ENCODE results near the gene BCL11B. TPM values are rescaled to one million over a fixed set of nuclear protein-coding genes. Genes with fewer than 3 reads are reported as not detected.
A peak's percentile ranks its signal among the peaks of the same experiment; 100 is the strongest.
"Not testable (repeated sequence)": the region's sequence is repeated elsewhere in the genome, so short reads cannot be mapped to it uniquely, and the experiment has no call there.

Gene BCL11B
- polyA plus RNA-seq, 3 donors from 2014 or later, result 0.75 to 3.1 (median 1.0) TPM

DNA sequence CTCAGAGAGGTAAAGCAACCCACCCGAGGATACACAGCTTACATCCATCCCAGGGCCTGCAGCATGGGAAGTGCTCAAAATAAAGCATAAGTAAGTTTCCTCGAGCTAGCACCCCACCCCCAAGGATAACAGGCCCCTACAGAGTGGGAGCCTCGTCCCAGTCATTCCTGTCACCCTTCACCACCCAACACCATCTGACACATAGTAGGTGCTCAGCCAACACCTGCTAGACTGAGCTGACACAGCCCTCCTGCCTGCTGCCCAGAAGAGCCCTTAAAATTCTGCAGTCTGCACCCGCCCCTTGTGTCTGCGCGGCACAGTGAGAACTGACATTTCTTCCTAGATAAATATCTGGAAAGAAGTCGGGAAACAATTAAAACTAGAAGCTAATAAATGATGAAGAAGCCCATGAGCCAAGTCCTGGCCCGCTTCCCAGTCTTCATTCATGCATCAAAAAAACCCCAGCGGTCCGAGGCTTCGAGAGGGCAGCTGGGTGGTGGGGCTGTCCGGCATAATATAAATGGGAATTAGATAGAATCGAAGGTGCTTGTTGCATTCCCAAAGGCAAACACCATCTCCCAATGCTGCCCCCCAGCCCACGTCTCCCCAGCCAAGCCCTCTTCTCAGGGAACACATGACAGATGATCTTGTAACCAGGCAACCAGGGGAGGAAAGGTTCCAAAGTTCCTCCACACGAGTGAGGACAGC is 76.2 kb downstream of the BCL11B start:
- Mint-ChIP-seq H3K27ac (peak overlapping the region in 3 of 6 donors; percentile 7 to 27 (median 7)), H3K4me1 (peaks cover 89 to 96% of the 10 kb centered on the region in 2 donors), H3K4me3 (no peak overlapping the region), H3K9me3 (no peaks in the 10 kb centered on the region), H3K27me3 (ENCODE audit: low read depth in 3 of 3) (peaks cover 0 to 7% (median 2%) of the 10 kb centered on the region in 3 donors), H3K36me3 (peaks cover 0 to 5% (median 0%) of the 10 kb centered on the region in 3 donors)
- no peak for DNase-seq

DNA sequence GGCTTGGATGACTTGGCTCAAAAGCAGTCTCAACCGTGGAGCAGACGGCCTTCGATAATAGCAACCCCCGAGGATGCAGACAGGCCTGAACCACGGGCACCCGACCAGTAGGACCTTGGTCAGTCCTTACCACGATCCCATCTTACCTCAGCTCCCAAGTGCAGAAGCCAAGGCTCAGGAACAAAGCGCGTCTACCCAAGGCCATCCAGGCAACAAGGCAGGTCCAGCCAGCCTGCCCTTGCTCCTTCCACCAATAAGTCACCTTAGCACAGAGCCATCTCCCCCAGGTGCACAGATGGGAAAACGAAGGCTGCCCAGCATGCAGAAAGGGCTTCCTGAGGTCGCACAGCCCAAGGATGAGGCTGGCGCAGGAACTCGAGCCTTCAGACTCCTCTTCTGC is 77.3 kb downstream of the BCL11B start:
- Mint-ChIP-seq H3K27me3 (ENCODE audit: low read depth in 3 of 3) (peaks cover 0 to 7% (median 2%) of the 10 kb centered on the region in 3 donors), H3K36me3 (peaks cover 0 to 5% (median 0%) of the 10 kb centered on the region in 3 donors), H3K4me3 (no peak overlapping the region), H3K9me3 (no peaks in the 10 kb centered on the region), H3K4me1 (peaks cover 92 to 99% of the 10 kb centered on the region in 2 donors), H3K27ac (peak overlapping the region in 1 of 6 donors; percentile 65)
- no peak for DNase-seq

DNA sequence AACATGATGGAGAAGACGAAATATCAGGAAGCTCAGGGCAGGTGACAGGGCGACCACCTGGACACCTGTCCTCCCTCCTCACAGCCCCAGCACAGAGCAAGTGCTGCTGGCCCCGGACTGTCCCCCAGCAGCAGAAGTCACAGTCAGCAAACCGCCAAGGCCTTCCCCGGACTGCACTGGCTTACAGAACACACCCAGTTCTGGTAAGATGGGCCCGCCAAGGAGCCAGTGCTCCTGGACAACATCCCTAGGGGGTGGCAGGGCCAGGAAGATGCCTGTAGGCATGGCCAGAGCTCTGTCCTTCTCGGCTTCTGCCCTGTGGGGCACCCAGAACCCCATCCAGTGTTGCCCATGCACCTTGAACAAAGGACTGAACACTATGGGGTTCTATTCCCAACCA is 77.9 kb downstream of the BCL11B start:
- no peak for DNase-seq
- Mint-ChIP-seq H3K4me1 (peaks cover 92 to 99% of the 10 kb centered on the region in 2 donors), H3K27ac (peak overlapping the region in 3 of 6 donors; percentile 64 to 73 (median 65)), H3K27me3 (ENCODE audit: low read depth in 3 of 3) (peaks cover 0 to 7% (median 2%) of the 10 kb centered on the region in 3 donors), H3K36me3 (peaks cover 0 to 5% (median 0%) of the 10 kb centered on the region in 3 donors), H3K9me3 (no peaks in the 10 kb centered on the region), H3K4me3 (peak overlapping the region in 1 of 5 donors; percentile 90)

DNA sequence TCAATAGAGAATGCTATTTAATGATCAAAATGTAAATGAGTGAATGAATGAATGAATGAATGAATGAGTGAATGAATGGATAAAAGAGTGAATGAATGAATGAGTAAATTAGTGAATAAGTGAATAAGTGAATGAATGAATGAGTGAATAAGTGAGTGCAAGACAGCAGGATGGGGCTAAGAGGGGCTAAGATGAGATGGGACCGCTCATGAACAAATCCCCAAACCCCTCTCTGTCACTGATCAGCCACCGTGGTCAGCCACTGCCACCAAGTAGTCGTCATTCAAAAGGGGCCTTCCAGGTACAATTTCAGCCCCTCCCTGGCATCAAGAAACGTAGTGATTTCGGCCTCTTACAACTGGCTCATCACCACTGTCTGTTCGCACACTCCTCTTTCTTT is 79.2 kb downstream of the BCL11B start:
- no peak for DNase-seq
- H3K27me3 Mint-ChIP-seq (ENCODE audit: low read depth in 3 of 3), result peaks cover 0 to 7% (median 2%) of the 10 kb centered on the region in 3 donors
- peaks cover 94 to 97% of the 10 kb centered on the region in 2 donors for H3K4me1 Mint-ChIP-seq
- H3K36me3 Mint-ChIP-seq, result no peaks in the 10 kb centered on the region
- H3K4me3 Mint-ChIP-seq, result peak overlapping the region in 4 of 5 donors; percentile 78 to 90 (median 78)
- no peaks in the 10 kb centered on the region for H3K9me3 Mint-ChIP-seq
- peak overlapping the region; percentile 50 to 93 (median 80) for H3K27ac Mint-ChIP-seq

DNA sequence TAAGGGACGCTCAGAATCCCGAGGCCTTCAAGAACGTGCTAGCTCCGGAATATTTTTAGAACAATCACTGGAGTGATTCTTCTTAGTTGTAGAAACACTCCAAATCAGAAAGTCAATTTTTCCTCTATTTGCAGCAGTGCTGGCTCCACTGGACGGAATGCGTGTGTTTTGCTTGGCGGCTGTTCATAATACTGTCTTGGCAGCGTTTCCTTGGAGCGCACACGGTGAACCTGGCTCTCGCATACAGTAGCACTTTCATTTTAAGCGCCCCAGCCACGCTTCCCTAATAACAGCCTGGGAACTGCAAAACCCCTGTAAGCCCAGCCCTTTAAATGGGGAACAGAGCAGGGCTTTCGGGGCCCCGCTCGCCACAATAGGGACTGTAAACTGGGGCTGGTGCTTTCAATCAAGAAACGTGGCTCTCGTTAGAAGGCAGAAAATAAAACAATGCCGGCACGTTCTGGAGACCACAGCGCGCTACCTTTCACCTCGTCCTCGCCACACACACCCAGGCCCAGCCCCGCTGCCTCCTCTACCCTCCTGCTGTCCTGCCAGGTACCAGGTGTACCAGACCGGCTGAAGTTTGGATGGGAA is 79.9 kb downstream of the BCL11B start:
- Mint-ChIP-seq H3K4me3 (peak overlapping the region; percentile 76 to 90 (median 78)), H3K9me3 (no peaks in the 10 kb centered on the region), H3K4me1 (peaks cover 95 to 97% of the 10 kb centered on the region in 2 donors), H3K36me3 (no peaks in the 10 kb centered on the region), H3K27ac (peak overlapping the region; percentile 50 to 93 (median 82)), H3K27me3 (ENCODE audit: low read depth in 3 of 3) (peaks cover 0 to 7% (median 2%) of the 10 kb centered on the region in 3 donors)
- DNase-seq, result no peak

DNA sequence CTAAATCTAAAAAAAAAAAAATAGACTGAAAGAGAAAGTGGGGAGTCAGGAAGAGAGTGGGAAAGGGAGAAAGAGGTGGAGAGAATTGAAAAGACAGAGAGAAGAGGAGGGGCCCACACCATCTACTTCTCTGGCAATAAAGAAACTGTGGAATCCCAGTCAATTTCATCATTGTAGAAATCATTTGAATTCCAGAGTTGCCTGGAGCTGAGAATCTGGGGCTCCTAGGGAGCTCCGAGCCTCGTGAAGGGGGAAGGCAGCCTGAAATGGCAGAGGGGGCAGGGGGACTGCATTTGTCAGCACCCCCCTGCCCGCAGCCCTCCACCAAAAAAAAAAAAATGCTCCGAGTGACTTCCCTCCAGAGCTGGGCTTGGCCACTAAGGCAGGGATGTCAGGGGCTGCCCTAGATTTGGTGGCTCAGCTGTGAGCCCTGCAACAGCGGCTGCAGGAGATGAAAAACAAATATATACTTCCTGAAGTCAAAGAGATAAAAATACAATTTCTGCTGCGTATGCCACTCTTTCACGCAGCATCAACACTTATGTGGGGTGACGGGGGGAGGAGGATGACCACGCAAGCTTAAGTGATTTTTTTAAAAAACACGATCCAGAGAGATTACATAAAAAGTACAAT is 80.5 kb downstream of the BCL11B start:
- no peaks in the 10 kb centered on the region for H3K36me3 Mint-ChIP-seq
- peaks cover 96 to 98% of the 10 kb centered on the region in 2 donors for H3K4me1 Mint-ChIP-seq

DNA sequence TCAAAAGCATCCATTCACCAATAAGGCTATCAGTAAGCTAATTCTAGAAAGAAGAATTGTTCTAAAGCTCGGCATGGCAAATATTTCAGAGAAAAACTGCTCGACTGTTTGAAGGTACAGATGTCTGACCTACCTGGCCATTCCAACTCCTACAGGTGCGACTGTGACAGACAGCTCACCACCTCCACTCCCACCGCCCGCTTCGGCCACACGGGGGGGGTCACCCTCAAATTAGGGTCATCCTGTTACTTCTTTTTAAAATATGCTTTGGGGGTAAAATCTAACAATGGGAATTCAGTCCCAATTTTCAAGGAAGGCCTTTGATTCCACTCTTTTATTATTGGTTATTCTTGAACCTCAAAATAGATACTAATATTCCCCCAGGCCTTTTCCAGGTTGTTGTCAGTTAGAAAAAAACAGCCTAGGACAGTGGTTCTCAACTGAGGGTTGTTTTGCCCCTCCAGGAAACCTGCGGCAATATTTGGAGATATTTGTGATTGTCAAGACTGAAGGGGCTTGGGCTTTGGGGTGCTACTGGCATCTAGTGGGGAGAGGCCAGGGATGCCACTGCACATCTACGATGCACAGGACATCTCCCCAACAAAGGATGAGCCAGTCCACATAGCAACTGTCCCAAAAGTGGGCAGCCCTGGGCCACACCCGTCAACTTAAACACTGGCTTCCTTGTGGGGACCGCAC is 81.2 kb downstream of the BCL11B start:
- no peaks in the 10 kb centered on the region for H3K9me3 Mint-ChIP-seq
- no peak for DNase-seq
- H3K4me3 Mint-ChIP-seq, result peak overlapping the region; percentile 76 to 90 (median 78)
- H3K27me3 Mint-ChIP-seq (ENCODE audit: low read depth in 3 of 3), result peaks cover 2 to 4% (median 2%) of the 10 kb centered on the region in 3 donors
- no peaks in the 10 kb centered on the region for H3K36me3 Mint-ChIP-seq
- peaks cover 96 to 98% of the 10 kb centered on the region in 2 donors for H3K4me1 Mint-ChIP-seq
- H3K27ac Mint-ChIP-seq, result peak overlapping the region; percentile 45 to 85 (median 78)

More for the DNA sequence above, 80.5 kb downstream of the BCL11B start:
- Mint-ChIP-seq H3K27me3 (ENCODE audit: low read depth in 3 of 3) (peaks cover 2 to 4% (median 2%) of the 10 kb centered on the region in 3 donors), H3K9me3 (no peaks in the 10 kb centered on the region), H3K27ac (peak overlapping the region; percentile 50 to 93 (median 85)), H3K4me3 (peak overlapping the region; percentile 76 to 90 (median 78))
- peak in 2 of 3 donors; percentile 6 to 21 for DNase-seq

DNA sequence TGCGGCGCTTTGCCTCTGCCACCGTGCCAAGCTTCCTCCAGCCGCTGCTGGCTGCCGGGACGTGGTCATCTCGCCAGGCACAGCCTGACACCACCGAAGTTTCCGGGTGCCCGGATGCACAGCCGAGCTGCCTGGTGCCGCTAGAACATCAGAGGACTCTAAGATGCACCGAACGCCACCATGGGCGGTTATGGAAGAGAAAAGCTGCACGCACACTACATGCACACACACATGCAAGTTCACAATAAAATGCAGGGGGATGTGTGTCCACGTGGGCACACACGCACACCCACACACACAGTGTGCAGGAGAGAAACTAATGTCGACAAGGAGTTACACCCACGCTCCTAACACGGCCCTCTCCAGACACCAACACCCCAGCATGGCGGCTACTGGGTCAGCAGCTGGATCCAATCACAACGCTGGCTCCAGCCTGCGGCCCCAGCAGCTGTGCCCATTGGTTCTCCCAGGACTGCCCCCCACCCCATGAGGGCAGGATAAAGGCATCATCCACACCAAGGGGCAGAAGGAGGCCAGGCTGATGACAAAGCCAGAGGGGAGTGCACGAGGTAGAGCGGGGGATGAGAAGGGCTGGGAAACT is 82.7 kb downstream of the BCL11B start:
- peak overlapping the region in 3 of 5 donors; percentile 7 to 53 (median 29) for H3K4me3 Mint-ChIP-seq
- no peak for DNase-seq
- no peaks in the 10 kb centered on the region for H3K36me3 Mint-ChIP-seq
- peak overlapping the region; percentile 10 to 57 (median 43) for H3K27ac Mint-ChIP-seq
- no peaks in the 10 kb centered on the region for H3K9me3 Mint-ChIP-seq
- H3K4me1 Mint-ChIP-seq, result peaks cover 95 to 98% of the 10 kb centered on the region in 2 donors
- peaks cover 2% of the 10 kb centered on the region in 3 donors for H3K27me3 Mint-ChIP-seq (ENCODE audit: low read depth in 3 of 3)

DNA sequence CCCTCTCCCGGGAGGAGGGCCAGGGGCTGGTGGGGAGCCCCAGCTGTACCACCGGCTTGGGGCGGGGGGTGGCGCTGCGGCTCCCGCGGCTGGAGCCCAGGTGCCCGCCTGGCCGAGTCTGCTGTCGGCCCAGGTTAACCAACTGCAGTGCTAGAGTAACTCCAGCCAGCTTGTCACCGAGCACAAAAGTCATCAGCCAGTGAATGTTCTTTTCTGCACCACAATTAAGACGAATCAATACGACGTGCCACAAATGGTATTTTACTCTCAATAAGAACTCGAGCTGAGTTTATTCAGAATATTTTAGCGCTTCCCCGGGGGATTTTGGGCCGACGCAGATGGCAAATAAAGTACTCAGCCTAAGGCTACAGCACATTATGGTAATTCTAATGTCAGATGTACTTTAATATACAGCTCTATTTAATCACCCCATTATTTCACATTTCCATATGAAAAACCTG is 83.2 kb downstream of the BCL11B start:
- Mint-ChIP-seq H3K4me3 (peak overlapping the region in 3 of 5 donors; percentile 7 to 29 (median 17)), H3K36me3 (no peaks in the 10 kb centered on the region), H3K27ac (peak overlapping the region in 2 of 6 donors; percentile 37 to 57), H3K9me3 (no peaks in the 10 kb centered on the region), H3K27me3 (ENCODE audit: low read depth in 3 of 3) (peaks cover 2% of the 10 kb centered on the region in 3 donors), H3K4me1 (peaks cover 95 to 98% of the 10 kb centered on the region in 2 donors)
- no peak for DNase-seq

DNA sequence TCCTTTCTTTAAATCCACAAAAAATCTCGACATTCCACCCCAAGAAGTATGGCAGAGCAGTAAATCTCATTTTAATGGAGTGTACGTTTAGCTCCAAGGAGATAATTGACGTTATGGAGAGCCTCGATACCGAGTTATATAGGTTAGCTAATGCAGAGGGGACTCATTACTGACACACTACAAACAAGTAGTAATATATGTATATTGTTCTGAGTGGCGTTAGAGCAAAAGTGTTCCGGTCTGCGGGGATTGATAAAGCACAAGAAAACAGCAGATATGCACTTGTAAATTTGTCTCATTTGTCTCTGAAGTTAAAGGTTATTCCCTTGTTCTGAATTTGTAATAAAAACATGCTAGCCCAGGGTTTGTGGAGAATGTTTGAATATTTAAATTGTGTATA is 84.1 kb downstream of the BCL11B start:
- peaks cover 2% of the 10 kb centered on the region in 3 donors for H3K27me3 Mint-ChIP-seq (ENCODE audit: low read depth in 3 of 3)
- H3K4me1 Mint-ChIP-seq, result peaks cover 94 to 98% of the 10 kb centered on the region in 2 donors
- H3K36me3 Mint-ChIP-seq, result no peaks in the 10 kb centered on the region
- peak overlapping the region in 3 of 5 donors; percentile 4 to 7 (median 4) for H3K4me3 Mint-ChIP-seq
- H3K27ac Mint-ChIP-seq, result peak overlapping the region in 3 of 6 donors; percentile 2 to 5 (median 3)
- DNase-seq, result no peak
- no peaks in the 10 kb centered on the region for H3K9me3 Mint-ChIP-seq

DNA sequence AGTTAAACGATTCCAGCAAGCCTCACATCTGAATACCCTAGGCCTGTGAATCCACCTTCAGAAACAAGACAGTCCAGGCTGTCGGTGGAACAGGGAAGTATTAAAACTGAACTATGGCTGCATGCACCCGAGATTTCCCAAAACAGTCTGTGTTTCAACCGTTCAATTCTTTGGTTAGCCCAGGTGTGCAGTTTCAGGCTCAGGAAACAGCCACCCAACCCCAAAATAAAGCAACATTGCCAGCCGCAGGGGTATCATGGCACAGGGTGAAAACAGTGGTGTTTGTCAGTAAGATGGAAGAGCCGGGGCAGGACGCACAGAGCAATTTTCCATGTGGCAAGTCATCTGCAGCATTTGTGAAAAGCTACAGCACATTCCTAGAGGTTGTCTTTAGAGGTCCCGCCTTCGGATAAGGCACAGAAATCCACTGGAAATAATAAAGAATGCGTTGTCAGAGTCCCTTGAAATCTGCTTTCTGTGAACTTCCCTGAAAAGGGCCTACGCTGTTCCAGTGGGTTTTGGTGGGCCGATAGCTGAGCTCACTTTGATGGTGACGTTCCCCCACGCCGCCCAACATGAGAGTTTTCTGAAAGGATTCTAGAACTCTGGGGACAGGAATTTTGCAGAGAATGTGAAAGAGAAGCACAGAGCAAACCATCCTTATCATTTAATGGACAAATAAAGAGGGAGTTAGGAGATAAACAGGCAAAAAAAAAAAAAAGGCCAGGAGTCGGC is 84.9 kb downstream of the BCL11B start:
- peaks cover 94 to 98% of the 10 kb centered on the region in 2 donors for H3K4me1 Mint-ChIP-seq
- no peaks in the 10 kb centered on the region for H3K36me3 Mint-ChIP-seq
- no peak for DNase-seq
- H3K27me3 Mint-ChIP-seq (ENCODE audit: low read depth in 3 of 3), result peaks cover 0 to 2% (median 2%) of the 10 kb centered on the region in 3 donors
- no peaks in the 10 kb centered on the region for H3K9me3 Mint-ChIP-seq
- peak overlapping the region in 4 of 6 donors; percentile 11 to 44 (median 33) for H3K27ac Mint-ChIP-seq
- peak overlapping the region in 1 of 5 donors; percentile 18 for H3K4me3 Mint-ChIP-seq

DNA sequence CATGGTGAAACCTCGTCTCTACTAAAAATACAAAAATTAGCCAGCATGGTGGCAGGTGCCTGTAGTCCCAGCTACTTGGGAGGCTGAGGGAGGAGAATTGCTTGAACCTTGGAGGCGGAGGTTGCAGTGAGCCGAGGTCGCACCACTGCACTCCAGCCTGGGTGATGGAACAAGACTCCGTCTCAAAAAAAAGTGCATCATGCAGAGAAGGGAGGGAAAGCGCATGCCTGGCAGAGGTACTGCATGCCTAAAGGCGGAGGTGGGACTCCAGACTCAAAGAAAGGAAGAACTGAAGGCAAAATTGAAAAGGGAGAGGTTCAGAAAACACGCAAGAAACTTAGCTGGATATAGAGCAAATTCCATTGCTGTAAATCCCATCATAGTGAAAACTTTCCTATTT is 85.7 kb downstream of the BCL11B start:
- H3K27me3 Mint-ChIP-seq (ENCODE audit: low read depth in 3 of 3), result not testable (repeated sequence)
- Mint-ChIP-seq H3K27ac (peak overlapping the region in 3 of 6 donors; percentile 52 to 74 (median 68)), H3K4me1 (peaks cover 86 to 98% of the 10 kb centered on the region in 2 donors)

More for the DNA sequence above, 85.7 kb downstream of the BCL11B start:
- not testable (repeated sequence) for DNase-seq, H3K9me3 Mint-ChIP-seq, H3K36me3 Mint-ChIP-seq
- H3K4me3 Mint-ChIP-seq, result peak overlapping the region in 1 of 5 donors; percentile 17

All from immature natural killer cell (primary cell).